ENCODE data around the gene CSK.
A peak's percentile ranks its signal among the peaks of the same experiment; 100 is the strongest.

The CSK gene

GRCh38 chr15:74827614-74828013 lies 45.7 kb downstream of the CSK start:
- TF ChIP-seq POU2F2 (IDR thresholded peaks at IDR 0.05; ENCODE audit: low read depth, low read length) (no peak), SPI1 (IDR thresholded peaks at IDR 0.05; ENCODE audit: low read depth, low read length) (no peak), POLR2A (IDR thresholded peaks at IDR 0.05; ENCODE audit: low read depth, low read length) (no peak), PAX5 (IDR thresholded peaks at IDR 0.05; ENCODE audit: insufficient read depth, low read length, severe bottlenecking) (no peak), TAF1 (IDR thresholded peaks at IDR 0.05; ENCODE audit: low read depth, low read length) (no peak), POLR2AphosphoS5 (IDR thresholded peaks at IDR 0.05; ENCODE audit: low read depth, low read length) (no peak)
- FAIRE-seq (no peak), DNase-seq (ENCODE audit: insufficient read length, low spot score) (no peak)

GRCh38 chr15:74828835-74829234 lies 47.0 kb downstream of the CSK start:
- TF ChIP-seq POU2F2 (IDR thresholded peaks at IDR 0.05; ENCODE audit: low read depth, low read length) (no peak), TAF1 (IDR thresholded peaks at IDR 0.05; ENCODE audit: low read depth, low read length) (no peak), POLR2A (IDR thresholded peaks at IDR 0.05; ENCODE audit: low read depth, low read length) (no peak), PAX5 (IDR thresholded peaks at IDR 0.05; ENCODE audit: insufficient read depth, low read length, severe bottlenecking) (no peak), POLR2AphosphoS5 (IDR thresholded peaks at IDR 0.05; ENCODE audit: low read depth, low read length) (no peak), SPI1 (IDR thresholded peaks at IDR 0.05; ENCODE audit: low read depth, low read length) (no peak)
- DNase-seq (ENCODE audit: insufficient read length, low spot score): no peak
- no peak for FAIRE-seq

DNA sequence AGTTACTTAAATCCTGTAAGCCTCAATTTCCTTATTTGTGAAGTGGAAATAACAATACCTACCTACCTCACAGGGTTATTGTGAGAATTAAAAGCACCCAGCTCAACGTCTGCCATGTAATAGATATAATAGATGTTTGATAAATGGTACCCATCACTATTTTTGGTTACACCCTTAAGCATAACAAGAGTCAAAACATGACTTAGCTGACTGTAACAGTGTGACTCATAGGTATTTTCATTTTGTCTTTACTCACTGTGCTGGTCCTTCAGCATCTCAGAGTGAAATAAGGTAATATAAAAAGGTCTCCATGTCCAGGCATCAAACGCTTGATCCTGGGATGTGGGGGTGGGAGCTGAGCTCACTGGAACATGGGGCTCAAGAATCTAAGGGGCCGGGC lies 47.6 kb downstream of the CSK start:
- no peak for FAIRE-seq

GRCh38 chr15:74829991-74830390 lies 48.1 kb downstream of the CSK start:
- no peak for TF ChIP-seq POLR2AphosphoS5 (IDR thresholded peaks at IDR 0.05; ENCODE audit: low read depth, low read length)
- no peak for TF ChIP-seq POLR2A (IDR thresholded peaks at IDR 0.05; ENCODE audit: low read depth, low read length)
- no peak for TF ChIP-seq PAX5 (IDR thresholded peaks at IDR 0.05; ENCODE audit: insufficient read depth, low read length, severe bottlenecking)
- TF ChIP-seq POU2F2 (IDR thresholded peaks at IDR 0.05; ENCODE audit: low read depth, low read length): no peak
- no peak for TF ChIP-seq SPI1 (IDR thresholded peaks at IDR 0.05; ENCODE audit: low read depth, low read length)
- TF ChIP-seq TAF1 (IDR thresholded peaks at IDR 0.05; ENCODE audit: low read depth, low read length): no peak
- no peak for FAIRE-seq
- DNase-seq (ENCODE audit: insufficient read length, low spot score): no peak

More for the DNA sequence above, 47.6 kb downstream of the CSK start:
- TF ChIP-seq SPI1 (IDR thresholded peaks at IDR 0.05; ENCODE audit: low read depth, low read length): no peak
- no peak for TF ChIP-seq PAX5 (IDR thresholded peaks at IDR 0.05; ENCODE audit: insufficient read depth, low read length, severe bottlenecking)
- TF ChIP-seq POU2F2 (IDR thresholded peaks at IDR 0.05; ENCODE audit: low read depth, low read length): no peak
- TF ChIP-seq POLR2AphosphoS5 (IDR thresholded peaks at IDR 0.05; ENCODE audit: low read depth, low read length): no peak
- TF ChIP-seq TAF1 (IDR thresholded peaks at IDR 0.05; ENCODE audit: low read depth, low read length): no peak
- no peak for TF ChIP-seq POLR2A (IDR thresholded peaks at IDR 0.05; ENCODE audit: low read depth, low read length)
- DNase-seq (ENCODE audit: insufficient read length, low spot score): no peak

DNA sequence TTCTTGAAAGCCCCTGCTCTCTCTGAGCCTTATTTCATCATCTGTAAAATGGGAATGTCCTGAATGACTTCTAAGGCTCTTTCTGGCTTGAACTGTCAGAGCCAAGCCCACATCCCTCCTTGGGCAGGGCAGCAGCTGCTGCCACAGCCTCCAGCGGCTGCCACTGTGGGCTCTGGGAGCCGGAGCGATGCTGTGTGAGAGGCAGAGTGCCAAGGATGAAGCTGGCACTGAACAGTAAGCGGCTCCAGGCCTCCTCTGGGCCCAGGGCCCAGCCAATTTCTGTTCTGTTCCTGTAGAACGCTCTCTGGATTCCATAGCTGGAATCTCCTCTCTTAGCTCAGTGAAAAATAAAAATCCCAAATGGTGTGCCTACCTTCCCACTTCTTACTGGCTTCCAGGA lies 49.0 kb downstream of the CSK start:
- DNase-seq (ENCODE audit: insufficient read length, low spot score) (no peak), FAIRE-seq (no peak)
- no peak for TF ChIP-seq POU2F2 (IDR thresholded peaks at IDR 0.05; ENCODE audit: low read depth, low read length)
- no peak for TF ChIP-seq TAF1 (IDR thresholded peaks at IDR 0.05; ENCODE audit: low read depth, low read length)
- TF ChIP-seq POLR2A (IDR thresholded peaks at IDR 0.05; ENCODE audit: low read depth, low read length): no peak
- TF ChIP-seq POLR2AphosphoS5 (IDR thresholded peaks at IDR 0.05; ENCODE audit: low read depth, low read length): no peak
- TF ChIP-seq SPI1 (IDR thresholded peaks at IDR 0.05; ENCODE audit: low read depth, low read length): no peak
- no peak for TF ChIP-seq PAX5 (IDR thresholded peaks at IDR 0.05; ENCODE audit: insufficient read depth, low read length, severe bottlenecking)

- FAIRE-seq (no peak), DNase-seq (ENCODE audit: insufficient read length, low spot score) (no peak)
- TF ChIP-seq POLR2A (IDR thresholded peaks at IDR 0.05; ENCODE audit: low read depth, low read length) (no peak), TAF1 (IDR thresholded peaks at IDR 0.05; ENCODE audit: low read depth, low read length) (no peak), PAX5 (IDR thresholded peaks at IDR 0.05; ENCODE audit: insufficient read depth, low read length, severe bottlenecking) (no peak), SPI1 (IDR thresholded peaks at IDR 0.05; ENCODE audit: low read depth, low read length) (no peak), POLR2AphosphoS5 (IDR thresholded peaks at IDR 0.05; ENCODE audit: low read depth, low read length) (no peak), POU2F2 (IDR thresholded peaks at IDR 0.05; ENCODE audit: low read depth, low read length) (no peak)
Measured at GRCh38 chr15:74831813-74832495, 50.1 kb downstream of the CSK start.

GRCh38 chr15:74832826-74833225 lies 50.9 kb downstream of the CSK start:
- FAIRE-seq (no peak), DNase-seq (ENCODE audit: insufficient read length, low spot score) (no peak)
- TF ChIP-seq TAF1 (IDR thresholded peaks at IDR 0.05; ENCODE audit: low read depth, low read length): no peak
- no peak for TF ChIP-seq POU2F2 (IDR thresholded peaks at IDR 0.05; ENCODE audit: low read depth, low read length)
- TF ChIP-seq PAX5 (IDR thresholded peaks at IDR 0.05; ENCODE audit: insufficient read depth, low read length, severe bottlenecking): no peak
- no peak for TF ChIP-seq SPI1 (IDR thresholded peaks at IDR 0.05; ENCODE audit: low read depth, low read length)
- no peak for TF ChIP-seq POLR2AphosphoS5 (IDR thresholded peaks at IDR 0.05; ENCODE audit: low read depth, low read length)
- TF ChIP-seq POLR2A (IDR thresholded peaks at IDR 0.05; ENCODE audit: low read depth, low read length): no peak

- no peak for DNase-seq (ENCODE audit: insufficient read length, low spot score)
- FAIRE-seq: peak; percentile 13
- TF ChIP-seq POLR2AphosphoS5 (IDR thresholded peaks at IDR 0.05; ENCODE audit: low read depth, low read length): no peak
- TF ChIP-seq SPI1 (IDR thresholded peaks at IDR 0.05; ENCODE audit: low read depth, low read length): no peak
- no peak for TF ChIP-seq TAF1 (IDR thresholded peaks at IDR 0.05; ENCODE audit: low read depth, low read length)
- no peak for TF ChIP-seq PAX5 (IDR thresholded peaks at IDR 0.05; ENCODE audit: insufficient read depth, low read length, severe bottlenecking)
- TF ChIP-seq POLR2A (IDR thresholded peaks at IDR 0.05; ENCODE audit: low read depth, low read length): no peak
- TF ChIP-seq POU2F2 (IDR thresholded peaks at IDR 0.05; ENCODE audit: low read depth, low read length): no peak
Measured at GRCh38 chr15:74833376-74834107, 51.7 kb downstream of the CSK start.

- TF ChIP-seq POU2F2 (IDR thresholded peaks at IDR 0.05; ENCODE audit: low read depth, low read length): no peak
- peak; percentile 26; the same call in 1 of the 2 replicates for TF ChIP-seq SPI1 (IDR thresholded peaks at IDR 0.05; ENCODE audit: low read depth, low read length)
- FAIRE-seq: peak; percentile 69
- peak; percentile 62 for DNase-seq (ENCODE audit: insufficient read length, low spot score)
Measured at GRCh38 chr15:74835312-74835823, 53.5 kb downstream of the CSK start.

All from GM12891 (cell line).